NCI-H128 (cell line): ENCODE data around the gene EIF2A.

Experiments
- DNase-seq: peaks from one replicate; lab custom pipeline; 2025; ENCODE audit not compliant: unreplicated experiment; lab: John Stamatoyannopoulos, UW

The EIF2A gene

DNA sequence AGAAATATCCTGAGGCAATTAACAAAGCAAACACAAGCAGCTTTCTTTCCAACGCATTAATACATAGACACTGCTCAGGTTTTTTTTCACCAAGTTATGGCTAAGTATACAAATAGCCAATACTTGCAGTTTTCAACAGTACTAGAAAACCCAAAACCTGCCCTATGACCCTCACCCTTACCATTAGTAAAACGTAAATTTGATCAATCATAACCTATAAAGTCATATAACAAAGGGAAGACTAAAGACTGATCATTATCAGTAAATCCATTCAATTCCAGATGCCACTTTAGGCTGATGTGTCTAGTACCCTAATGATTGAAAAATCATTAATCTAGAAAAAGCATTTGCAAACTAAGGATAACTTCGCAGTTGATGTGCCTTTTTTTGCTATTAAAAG is 3.5 kb upstream of the EIF2A start:
- DNase-seq: no peak

DNA sequence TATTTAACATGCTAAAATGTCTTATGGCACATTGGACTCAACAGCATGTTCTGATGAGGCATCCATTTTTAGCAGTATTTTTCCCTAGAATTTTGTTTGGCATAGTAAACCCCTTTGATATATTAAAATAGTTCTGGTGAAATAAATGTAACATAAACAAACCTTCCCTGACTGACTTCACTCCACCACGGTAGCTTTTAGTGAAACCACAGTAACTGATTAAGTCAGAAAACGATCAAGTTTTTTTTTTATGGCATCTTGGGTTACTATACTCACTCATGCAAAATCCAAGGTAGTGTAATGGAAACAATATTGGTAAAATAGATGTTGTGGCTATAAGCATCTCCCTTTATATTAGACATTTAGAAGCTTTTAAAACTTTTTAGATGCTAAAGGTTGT is 3.1 kb upstream of the EIF2A start:
- no peak for DNase-seq

DNA sequence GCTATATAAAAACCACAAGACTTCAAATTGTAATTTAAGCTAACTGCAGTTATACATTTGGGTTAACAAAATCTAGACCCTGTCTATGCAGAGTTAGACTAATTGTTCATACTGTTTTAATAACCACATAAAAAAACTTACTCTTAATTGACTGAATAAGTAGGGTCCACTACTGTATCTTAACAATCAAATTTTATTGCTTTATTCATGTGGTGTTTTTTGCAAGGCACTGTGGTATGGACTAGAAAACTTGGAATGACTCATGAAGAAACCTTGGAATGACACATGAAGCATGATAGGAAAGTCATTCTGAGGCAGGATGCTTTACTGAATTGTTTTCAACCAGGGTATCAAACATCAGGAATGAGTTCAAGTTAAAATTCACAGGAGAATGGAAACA is 2.5 kb upstream of the EIF2A start:
- no peak for DNase-seq

DNA sequence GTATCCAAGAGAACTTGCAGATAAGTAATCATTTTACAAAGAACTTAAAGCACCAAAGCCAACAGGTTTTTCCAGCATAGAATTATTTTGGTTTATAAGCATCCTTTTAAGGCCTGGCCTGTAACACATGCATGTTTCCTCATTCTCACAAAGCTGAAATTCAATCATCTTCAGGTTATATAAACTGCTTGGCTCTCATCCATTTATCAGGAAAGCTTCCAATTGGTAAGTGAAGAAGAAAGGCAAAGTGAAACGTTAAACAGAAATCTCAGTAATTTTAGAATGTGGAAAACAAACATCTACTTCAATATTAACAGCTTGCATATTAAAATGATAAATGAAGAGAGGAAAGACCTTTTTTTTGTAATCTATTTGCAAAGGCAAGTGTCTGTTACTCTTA is 1.9 kb upstream of the EIF2A start:
- DNase-seq: no peak

DNA sequence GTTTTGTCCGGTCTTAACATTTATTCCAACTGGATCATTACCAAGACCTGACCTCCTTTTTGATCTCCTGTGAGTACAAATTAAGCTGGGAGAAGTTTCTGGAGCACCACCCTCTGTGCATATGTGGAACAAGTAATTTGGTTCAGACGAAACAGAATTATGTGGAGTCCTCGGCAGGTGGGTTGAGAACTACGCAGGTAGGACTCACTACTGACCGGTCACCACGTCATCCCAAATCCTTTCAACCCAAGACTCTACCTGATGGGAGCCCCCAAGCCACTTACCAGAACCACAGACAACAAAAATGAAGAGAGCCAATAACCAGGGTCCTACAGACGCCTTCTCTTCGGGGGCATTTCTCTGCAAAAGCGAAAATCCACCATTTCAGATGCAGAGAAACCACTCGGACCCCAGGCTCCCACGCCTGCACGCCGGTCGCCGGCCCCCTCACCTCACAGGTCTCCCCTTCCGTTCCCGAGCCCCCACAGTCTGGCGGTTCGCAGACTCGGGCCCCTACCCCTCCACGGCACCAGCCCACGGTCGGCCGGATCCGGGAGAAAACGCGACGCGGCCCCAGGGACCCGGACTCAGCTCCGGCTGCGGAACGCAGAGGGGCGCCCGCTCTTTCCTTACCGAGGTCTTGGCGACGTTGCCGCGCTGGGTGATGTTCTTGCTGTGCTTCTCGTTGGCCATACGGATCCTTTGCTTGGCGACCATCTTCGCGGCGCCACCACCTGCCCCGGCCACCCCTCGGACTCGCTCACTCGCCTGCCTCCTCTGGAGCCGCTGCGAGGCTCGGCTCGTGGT is 965 bp upstream of the EIF2A start:
- DNase-seq: no peak

DNA sequence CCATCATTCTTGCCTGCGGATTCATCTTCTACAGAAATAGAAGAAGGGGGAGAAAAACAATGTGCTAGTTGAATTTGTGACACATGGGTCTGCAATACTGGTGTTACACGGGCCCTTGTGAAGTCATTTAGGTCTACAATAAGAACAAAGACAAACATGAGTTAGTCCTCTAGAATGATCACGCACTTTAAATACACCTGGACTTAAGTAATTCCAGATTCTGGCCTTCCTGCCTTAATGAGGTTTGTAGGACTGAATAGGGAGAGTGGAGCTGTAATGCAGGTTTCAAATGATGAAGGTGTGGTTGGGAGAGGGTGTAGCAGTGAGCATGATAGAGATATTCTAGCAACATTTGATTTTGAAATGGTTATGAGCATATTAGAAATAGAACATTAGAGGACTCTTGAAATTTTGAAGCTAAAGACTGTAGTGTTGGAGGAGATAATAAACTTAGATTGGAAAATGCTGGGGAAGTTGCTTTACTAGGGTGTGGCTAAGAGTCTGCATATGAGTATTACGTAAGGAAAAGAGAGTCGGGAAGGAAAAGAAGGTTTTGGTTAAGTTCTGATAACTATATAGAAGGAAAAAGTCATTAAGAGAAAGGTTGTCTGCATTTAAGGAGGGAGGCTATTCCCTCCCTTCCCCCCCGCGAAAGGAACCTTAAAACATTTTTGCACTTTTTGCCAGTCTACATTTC is 606 bp downstream of the EIF2A start:
- no peak for DNase-seq

DNA sequence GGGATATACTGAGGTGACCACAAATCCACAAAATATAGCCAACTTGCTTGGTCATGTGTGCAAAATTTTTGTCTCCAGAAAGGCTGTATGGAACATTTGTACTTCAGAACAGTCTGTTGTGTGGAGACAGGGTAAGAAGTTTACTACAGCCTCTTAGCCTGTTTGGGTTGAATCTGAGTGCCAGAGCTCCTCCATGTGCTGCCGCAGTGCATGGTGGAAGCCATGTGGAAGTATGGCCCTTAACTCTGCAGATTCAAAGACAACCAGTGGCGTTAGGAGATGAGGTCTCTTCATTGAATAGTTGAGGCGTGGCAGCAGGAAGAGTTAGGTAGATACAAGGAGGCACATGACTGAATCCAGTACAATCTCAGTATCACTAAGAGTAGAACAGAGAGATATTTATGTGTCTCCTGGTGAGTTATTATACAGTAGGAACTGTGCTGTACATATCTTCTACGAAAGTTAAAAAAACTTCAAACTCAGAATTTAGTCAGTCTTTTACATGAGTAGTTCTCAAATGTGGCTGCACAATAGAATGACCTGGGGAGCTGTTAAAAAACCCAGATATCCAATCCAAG is 9.4 kb downstream of the EIF2A start:
- no peak for DNase-seq

DNA sequence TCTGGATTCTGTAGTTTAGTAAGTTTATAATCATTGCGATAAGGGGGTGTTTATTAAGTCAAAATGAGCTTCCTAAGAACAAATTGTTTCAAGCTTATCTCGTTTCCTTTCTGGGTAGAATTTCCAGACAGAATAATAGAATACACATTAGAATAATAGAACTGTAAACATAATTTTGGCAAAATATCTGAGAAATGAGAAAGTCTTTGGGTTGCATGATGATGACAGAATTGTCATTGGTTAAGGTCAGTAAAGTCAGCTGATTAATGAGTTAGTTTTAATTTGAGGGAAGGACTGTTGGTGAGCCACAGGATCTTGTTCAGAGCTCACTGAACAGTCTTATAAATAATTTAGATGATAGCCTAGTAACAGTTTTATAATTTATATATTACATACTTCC is 10.2 kb downstream of the EIF2A start:
- DNase-seq: no peak

DNA sequence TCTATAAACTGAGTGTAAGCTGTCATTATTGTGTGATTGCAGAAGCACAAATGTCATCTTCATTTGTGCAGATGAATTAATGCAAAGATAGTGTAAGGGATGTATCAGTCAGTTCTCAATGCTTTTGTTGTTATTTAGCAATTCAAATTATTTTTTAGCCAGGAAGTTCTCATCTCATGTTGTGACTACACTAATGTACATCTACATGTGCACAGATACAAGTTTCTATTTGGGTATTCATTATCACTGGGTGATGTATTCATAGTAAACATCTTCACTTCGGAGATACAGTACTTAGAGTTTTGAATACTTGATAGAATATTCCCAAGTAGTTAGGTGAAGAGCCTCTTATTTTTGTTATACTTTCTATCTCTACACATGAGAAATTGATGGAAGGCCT is 11.1 kb downstream of the EIF2A start:
- no peak for DNase-seq

DNA sequence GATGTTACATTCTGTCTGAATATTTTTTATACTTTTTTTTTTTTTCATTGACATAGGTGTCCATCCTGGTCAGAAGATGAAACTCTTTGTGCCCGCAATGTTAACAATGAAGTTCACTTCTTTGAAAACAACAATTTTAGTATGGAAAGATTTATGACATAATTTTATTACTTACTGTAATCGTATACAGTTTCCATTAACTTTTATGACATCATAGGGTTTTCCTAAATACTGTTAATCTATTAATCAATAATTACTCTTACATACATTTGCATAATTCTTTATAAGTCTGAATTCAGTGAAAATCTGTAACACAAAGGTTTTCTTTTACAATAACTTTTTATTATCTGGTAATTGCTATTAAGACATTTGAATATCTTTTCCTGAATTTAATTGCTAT is 17.7 kb downstream of the EIF2A start:
- no peak for DNase-seq

DNA sequence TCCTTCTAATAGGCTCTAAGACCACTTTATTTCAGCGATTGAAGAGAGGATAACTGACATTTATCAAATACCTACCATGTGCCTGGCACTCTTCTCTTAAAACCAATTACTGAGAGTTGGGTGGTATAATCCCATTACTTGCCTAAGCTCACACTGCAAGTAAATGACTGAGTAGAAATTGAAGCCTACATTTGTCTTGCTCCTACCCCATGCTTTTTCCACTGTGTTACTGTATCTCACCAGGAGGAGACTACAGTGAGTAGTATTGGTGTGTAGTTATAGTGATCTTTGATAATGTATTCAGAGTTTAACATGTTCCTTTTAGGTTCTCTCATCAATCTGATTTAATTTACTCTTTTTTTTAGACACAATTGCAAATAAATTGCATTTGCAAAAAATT is 20.7 kb downstream of the EIF2A start:
- DNase-seq: no peak

DNA sequence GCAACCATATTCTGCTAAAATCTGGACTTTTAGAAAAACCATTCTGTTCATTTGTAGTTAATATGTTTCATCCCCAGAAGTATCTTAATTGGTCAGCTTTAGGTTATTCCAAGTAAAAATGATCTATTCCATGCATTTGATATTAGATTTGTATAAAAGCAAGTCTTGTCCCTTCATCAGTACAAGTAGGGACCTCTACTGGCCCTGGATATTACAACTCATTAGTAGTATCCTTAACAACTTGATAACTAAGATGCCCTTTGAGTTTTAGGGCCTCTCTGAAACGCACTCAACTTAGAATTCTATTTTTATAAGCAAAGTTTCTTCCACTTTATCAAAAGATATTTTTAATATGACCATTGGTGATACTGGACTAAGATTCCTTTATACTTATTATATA is 31.3 kb downstream of the EIF2A start:
- no peak for DNase-seq

DNA sequence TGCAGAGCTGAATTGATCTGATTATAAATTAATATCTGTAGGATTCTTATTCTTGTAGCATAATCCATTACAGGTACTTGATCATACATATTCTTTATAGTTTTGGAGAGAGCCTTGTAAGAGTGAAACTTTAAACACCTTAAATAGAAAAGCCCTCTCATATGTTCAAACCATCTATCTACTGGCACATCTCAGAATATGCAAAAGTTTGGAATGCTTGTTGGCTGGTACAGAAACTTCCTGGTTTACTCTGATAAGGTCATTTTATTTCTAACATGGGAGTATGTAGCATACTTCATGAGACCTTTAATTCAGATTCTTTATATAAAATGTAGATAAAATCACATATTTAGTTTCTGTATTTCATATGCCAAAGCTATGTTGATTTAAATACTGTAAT is 34.6 kb downstream of the EIF2A start:
- no peak for DNase-seq

DNA sequence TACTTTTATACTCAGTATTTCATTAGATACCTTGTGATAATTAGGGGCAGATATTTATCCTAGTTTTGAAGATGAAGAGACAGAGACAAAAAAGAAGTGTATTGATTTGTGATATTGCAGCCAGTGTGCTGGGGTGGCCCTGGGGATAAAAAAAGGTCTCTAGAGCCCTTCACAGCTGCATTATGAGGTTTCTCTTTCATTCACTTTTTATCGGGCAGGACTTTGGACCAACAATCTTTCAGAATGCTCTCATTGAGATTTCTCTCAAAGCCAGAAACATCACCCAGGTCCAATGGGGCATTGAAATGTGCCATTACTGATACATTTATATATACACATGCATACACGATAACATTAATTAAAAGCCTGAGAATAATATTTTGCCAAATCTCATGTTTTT is 36.0 kb downstream of the EIF2A start:
- DNase-seq: no peak

DNA sequence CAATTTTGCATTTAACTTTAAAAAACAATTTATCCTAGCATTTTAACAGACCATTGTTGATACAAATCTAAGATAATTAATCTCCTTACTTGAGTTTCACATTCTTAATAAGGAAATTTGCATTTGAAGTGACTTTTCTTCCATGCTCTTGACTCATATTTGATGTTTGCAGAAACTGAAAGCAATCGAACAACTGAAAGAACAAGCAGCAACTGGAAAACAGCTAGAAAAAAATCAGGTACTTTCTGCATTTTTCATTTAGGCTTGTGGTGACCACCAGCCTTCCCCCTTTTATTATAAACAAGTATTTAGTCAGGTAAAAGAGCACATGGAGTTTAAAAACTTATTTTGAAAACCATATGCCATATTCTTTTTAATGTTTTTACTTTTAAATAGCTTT is 36.4 kb downstream of the EIF2A start:
- DNase-seq: no peak

DNA sequence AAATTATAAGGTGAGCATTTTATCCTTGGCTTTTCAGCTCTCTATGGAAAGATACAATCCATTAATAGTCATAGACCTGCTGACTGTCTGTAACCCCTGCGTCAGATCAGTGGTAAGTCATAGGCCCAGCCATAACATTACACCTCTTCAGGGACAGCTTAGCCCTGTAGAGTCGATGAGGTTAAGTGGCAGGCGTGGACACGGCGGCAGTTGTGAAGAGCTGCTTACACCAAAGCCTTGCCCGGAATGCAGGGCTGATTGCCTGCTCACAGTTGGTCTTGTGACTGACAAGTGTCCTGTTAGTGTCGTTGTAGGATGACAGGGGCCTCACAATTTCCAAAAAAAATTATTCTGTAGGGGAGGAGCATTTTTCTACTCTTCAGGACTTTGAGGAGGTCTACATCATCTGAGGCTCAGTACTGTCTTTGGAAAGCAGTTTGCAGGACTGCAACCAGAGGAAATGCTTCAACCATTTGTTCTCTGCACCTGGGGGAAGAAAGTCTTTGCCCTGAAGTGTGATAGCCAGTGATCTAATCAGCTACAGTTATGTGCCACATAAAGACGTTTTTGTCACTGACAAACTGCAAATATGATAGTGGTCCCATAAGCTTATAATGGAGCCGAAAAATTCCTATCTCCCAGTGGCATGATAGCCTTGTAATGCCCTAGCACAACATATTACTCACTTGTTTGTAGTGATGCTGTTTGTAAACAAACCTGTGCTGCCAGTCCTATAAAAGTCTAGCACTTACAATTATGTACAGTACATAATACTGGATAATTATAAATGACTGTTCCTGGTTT is 41.6 kb downstream of the EIF2A start:
- DNase-seq: no peak

DNA sequence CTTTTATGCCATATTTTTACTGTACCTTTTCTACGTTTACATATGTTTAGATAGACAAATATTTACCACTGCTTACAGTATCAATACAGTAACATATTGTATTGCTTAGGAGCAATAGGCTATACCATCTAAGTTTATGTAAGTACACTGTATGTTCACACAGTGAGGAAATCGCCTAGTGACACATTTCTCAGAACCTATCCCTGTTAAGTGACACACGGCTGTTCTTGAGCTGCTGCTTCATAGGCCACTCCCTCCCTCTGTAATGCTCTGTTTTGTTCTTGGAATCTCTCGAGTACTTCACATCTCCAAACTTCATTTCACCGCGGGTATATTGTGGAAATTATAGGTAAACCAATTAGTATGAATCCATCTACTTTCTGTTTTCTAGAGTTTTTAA is 43.2 kb downstream of the EIF2A start:
- no peak for DNase-seq

DNA sequence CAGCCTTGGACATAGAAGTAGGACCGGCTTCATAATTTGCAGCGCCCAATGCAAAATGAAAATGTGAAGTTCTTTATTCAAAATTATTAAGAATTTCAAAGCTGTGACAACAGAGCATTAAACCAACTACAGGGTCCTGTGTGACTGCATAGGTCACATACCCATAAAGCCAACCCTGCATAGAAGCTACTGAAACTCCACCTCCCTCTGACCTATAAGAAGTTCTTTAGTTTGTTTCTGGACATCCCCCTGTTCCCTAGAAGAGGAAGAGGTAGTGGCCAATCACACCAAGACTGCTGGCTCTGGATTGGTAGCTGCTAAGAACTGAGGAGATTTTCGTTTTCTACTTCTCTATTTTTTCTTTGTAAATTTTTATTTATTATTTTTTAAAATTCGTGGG is 47.6 kb downstream of the EIF2A start:
- DNase-seq: no peak

DNA sequence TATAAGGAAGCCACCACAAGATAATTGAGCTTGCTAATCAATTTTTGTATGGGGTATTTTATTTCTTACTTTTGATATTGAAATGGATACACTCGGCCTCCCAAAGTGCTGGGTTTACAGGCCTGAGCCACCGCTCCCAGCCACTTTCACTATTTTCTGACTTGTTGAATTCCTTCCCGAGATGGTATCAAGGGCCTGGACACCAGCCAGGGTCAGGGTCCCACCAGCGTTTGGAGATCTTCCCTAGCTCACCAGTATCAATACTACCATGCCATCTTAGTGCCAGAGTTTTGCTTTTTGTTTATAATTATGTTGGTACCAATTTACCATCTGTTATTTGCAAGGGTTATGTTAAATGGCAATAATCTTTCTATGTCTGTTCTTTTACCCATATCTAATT is 51.1 kb downstream of the EIF2A start:
- DNase-seq: no peak

DNA sequence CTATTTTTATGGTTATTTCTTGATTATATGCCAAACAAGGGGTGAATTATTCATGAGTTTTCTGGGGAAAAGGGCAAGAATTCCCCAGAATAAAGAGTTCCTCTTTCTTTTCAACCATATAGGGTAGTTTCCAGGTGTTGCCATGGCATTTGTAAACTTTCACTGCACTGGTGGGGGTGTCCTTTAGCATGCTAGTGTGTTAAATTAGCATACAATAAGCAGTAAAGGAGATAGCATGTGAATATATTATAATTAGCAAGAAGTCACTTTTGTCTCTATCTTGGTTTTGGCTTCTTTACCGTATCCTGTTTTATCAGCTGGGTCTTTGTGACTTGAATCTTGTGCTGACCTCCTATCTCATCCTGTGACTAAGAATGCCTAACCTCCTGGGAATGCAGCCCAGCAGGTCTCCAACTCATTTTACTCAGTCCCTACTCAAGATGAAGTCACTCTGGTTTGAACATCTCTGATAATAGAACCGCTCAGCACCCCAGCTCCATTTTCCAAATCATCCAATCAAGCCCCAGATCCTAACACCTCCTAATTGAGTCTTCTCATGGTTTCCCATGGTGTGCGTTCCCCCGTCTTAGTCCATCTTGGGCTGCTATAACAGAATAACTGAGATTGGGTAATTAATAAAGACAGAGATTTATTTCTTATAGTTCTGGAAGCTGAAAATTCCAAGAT is 53.2 kb downstream of the EIF2A start:
- DNase-seq: no peak
